GM19099 (cell line): ENCODE measurements around the gene SHCBP1L.

Experiments used
- POLR2A ChIP-seq: IDR thresholded peaks from 3 replicates; pipeline ENCODE4 v1.6.1; 2011; ENCODE audit warnings: low read depth; ENCODE audit not compliant: insufficient read length; ENCODE audit errors: extremely low read depth

The SHCBP1L gene

GRCh38 chr1:182872881-182873280 is 80.1 kb downstream of the SHCBP1L start:
- TF ChIP-seq POLR2A = no peak

- TF ChIP-seq POLR2A = no peak
Observed at GRCh38 chr1:182869241-182869666, 83.7 kb downstream of the SHCBP1L start.

GRCh38 chr1:182867861-182868260 is 85.1 kb downstream of the SHCBP1L start:
- TF ChIP-seq POLR2A = no peak

- TF ChIP-seq POLR2A = no peak
Observed at GRCh38 chr1:182863940-182864339, 89.0 kb downstream of the SHCBP1L start.

GRCh38 chr1:182862827-182863226 is 90.1 kb downstream of the SHCBP1L start:
- TF ChIP-seq POLR2A = no peak

GRCh38 chr1:182861994-182862393 is 91.0 kb downstream of the SHCBP1L start:
- no peak for TF ChIP-seq POLR2A

GRCh38 chr1:182860658-182861057 is 92.3 kb downstream of the SHCBP1L start:
- TF ChIP-seq POLR2A = no peak

- no peak for TF ChIP-seq POLR2A
Observed at GRCh38 chr1:182857212-182857611, 95.8 kb downstream of the SHCBP1L start.

GRCh38 chr1:182855911-182856310 is 97.1 kb downstream of the SHCBP1L start:
- TF ChIP-seq POLR2A = no peak

GRCh38 chr1:182851825-182852224 is 101.1 kb downstream of the SHCBP1L start:
- no peak for TF ChIP-seq POLR2A

- TF ChIP-seq POLR2A = no peak
Observed at GRCh38 chr1:182850319-182850718, 102.6 kb downstream of the SHCBP1L start.
